NCI-H2227 (cell line): ENCODE results near the gene NKIRAS2.

Experiments
- DNase-seq: peaks from one replicate; lab custom pipeline; 2025; ENCODE audit not compliant: unreplicated experiment; lab: John Stamatoyannopoulos, UW

Gene NKIRAS2

GRCh38 chr17:42053731-42054500, 34.0 kb downstream of the NKIRAS2 start:
- DNase-seq = no peak

DNA sequence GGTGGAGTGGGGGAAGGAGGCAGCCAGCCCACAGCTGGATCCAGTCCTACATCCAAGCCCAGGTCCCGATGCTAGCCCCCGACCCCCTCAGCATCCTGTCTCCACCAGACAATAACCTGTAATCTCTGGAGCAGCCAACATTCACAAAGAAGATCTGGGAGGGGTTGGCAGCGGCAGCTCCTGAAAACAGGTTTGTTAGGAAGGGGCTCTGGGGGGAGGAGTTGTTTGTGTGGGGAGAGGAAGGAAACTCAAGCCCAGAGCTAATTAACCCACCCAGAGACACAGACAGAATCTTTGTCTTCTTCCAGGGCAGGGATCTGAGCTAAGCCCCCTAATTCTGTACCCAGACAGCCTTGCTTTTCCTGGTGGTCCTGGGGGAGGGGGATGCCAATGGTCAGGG, 35.1 kb downstream of the NKIRAS2 start:
- DNase-seq = peak; percentile 19

- DNase-seq = no peak
These were observed 35.6 kb downstream of the NKIRAS2 start for GRCh38 chr17:42055496-42055895.

DNA sequence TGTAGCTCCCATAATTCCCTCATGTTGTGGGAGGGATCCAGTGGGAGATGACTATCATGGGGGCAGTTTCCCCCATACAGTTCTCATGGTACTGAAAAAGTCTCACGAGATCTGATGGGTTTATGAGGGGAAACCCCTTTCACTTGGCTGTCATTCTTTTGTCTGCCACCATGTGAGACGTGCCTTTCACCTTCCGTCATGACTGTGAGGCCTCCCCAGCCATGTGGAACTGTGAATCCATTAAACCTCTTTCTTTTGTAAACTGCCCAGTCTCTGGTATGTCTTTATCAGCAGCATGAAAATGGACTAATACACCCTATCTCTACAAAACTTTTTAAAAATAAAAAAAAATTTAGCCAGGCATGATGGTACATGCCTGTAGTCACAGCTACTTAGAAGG, 36.7 kb downstream of the NKIRAS2 start:
- DNase-seq = no peak

DNA sequence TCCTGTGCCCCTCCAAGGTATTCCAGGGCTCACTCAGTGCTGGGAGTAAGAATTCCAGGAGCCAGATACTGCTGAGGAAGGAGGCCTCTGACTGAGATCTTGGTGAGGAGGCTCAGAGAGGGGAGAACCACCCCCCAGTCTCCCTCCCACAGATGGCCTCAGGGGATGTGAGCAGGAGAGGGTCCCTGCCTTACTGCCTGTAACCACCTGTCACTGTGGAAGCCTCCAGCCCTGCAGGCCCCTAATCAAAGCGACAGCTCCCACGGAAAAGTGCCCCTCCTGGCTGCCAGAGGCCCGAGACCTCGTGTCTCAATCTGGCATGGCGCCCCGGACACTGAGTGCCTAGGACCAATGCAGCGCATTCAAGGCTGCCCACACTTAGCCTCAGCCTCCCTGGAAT, 38.2 kb downstream of the NKIRAS2 start:
- DNase-seq = no peak

DNA sequence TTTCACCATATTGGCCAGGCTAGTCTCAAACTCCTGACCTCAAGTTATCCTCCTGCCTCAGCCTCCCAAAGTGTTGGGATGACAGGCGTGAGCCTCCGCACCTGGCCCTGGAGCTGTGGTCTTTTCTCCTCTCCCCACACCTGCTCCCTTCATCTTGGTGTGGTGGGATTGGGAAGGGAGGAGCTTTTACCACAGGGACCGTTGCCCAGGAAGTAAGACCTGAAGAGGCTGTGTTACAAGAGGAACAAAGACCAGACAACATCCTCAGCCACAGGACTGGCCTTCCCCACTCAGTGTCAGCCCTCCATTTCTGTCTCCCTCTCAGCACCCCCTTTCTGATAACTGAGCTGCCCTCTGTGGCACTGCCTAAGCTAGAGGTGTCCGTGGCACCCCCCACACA, 39.9 kb downstream of the NKIRAS2 start:
- DNase-seq = no peak

- no peak for DNase-seq
These were observed 40.3 kb downstream of the NKIRAS2 start for GRCh38 chr17:42060231-42060630.

- DNase-seq = no peak
These were observed 42.0 kb downstream of the NKIRAS2 start for GRCh38 chr17:42061646-42062487.

DNA sequence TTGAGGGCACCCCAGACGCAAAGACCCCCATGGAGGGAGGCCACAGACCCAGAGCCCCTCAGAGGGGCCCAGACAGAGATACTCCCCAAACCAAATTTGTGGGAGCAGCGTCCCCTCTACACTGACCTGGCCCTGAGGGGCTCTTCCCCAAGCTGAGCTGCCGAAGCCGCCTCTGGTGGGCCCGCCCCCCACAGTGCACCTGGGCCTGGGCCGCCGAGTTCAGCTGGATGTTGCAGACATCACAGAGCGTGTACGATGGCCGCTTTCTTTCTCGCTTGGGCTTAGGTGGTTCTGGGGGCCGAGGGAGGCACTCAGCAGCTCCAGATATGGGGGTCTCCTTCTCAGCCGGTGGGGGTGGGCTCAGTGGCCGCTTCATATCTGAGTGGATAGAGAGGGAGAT, 42.8 kb downstream of the NKIRAS2 start:
- no peak for DNase-seq

GRCh38 chr17:42065201-42065600, 45.3 kb downstream of the NKIRAS2 start:
- no peak for DNase-seq

- peak; percentile 72 for DNase-seq
These were observed 47.6 kb downstream of the NKIRAS2 start for GRCh38 chr17:42067371-42068091.

DNA sequence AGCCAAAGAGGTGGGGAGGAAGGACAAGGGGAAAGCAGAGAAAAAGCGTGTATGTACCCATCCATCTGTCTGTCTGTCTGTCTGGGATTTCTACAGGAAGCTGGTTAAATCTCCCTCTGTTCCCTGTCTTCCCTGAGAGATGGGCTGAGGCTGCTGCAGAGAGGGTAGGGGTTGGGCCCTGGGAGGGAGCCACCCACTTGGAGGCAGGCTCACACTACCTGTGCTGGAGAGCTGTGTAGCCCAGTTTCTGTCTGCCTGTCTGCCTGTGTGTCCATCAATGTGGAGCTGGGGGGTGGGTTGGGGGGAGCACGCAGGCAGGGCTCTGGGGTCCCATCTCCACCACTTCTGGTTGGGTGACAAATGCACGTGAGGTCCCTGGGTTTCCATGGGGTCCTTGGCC, 49.1 kb downstream of the NKIRAS2 start:
- DNase-seq = no peak

DNA sequence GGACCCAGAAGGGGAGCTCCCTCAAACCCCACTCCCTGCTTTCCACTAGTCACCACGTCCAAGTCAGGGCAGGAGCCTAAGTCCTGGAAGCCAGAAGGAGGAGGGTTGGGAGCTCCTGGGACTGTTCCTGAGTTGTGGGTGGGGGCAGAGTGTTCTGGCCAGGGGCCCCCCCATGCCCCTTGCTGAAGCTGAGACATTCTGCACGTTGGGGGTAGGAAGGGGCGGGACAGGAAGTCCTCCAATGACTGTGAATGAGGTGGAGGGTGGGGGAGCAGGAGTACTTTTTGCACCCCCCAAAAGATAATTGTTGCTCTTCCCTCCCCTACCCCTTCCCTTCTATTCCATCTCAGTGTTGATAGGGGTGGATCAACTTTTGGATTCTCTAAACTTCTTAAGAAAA, 51.9 kb downstream of the NKIRAS2 start:
- DNase-seq = no peak

DNA sequence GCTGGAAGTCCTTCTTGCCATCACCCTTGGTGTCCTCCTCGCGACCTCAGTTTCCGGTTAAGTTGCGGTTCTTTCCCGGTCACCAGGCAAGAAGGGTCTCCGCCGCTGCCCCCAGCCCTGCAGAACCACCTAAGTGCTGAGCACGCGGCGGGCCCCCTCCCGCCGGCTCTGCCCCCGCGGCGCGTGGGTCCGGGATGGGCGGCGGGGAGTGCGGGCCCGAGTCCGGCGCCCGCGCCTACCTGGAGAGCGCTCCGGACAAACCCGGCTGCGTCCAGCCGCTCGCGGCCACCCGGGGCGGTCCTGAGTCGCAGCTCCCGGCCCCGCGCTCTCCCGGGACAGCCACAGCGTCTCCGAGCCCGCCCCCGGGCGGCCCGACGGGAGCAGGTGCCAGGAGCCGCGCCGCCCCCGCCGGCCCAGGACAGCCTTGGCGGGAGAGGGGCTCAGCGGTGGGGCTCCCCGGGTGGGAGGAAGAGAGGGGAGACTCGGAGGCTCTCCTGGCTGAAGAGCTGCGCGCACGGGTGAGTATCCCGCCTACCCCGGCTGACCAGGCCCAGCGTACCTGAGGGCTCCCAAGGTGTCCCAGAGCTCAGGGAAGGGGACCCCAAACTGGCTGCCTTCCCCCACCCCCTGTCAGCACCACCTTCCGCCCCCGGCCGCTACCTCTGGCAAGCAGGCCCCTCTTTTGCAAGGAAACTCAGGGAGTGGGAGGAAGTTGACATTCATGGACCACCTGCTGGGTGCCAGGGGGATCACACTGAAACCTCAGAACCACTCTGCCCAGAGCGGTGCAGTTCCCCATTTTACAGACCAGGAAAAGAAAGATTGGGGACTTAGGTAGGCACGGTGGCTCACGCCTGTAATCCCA, 52.7 kb downstream of the NKIRAS2 start:
- DNase-seq = no peak
